Measurements from ENCODE around the gene RBM5.
A peak's percentile ranks its signal among the peaks of the same experiment; 100 is the strongest.

Gene RBM5

GRCh38 chr3:50121072-50122032 is 32.6 kb downstream of the RBM5 start:
- peak; percentile 62 to 66 for DNase-seq

- no peak for DNase-seq
Observed at GRCh38 chr3:50122071-50122470, 33.4 kb downstream of the RBM5 start.

- DNase-seq: no peak
Observed at GRCh38 chr3:50122661-50123391, 34.1 kb downstream of the RBM5 start.

- DNase-seq: no peak
Observed at GRCh38 chr3:50123394-50124051, 34.8 kb downstream of the RBM5 start.

- no peak for DNase-seq
Observed at GRCh38 chr3:50124052-50124799, 35.5 kb downstream of the RBM5 start.

- no peak for DNase-seq
Observed at GRCh38 chr3:50124800-50125178, 36.1 kb downstream of the RBM5 start.

- no peak for DNase-seq
Observed at GRCh38 chr3:50125541-50126286, 37.0 kb downstream of the RBM5 start.

GRCh38 chr3:50126287-50127211 is 37.8 kb downstream of the RBM5 start:
- DNase-seq: no peak

GRCh38 chr3:50127251-50127691 is 38.6 kb downstream of the RBM5 start:
- DNase-seq: no peak

- DNase-seq: no peak
Observed at GRCh38 chr3:50128001-50128400, 39.3 kb downstream of the RBM5 start.

- DNase-seq: no peak
Observed at GRCh38 chr3:50130436-50130835, 41.7 kb downstream of the RBM5 start.

- no peak for DNase-seq
Observed at GRCh38 chr3:50132421-50133282, 43.9 kb downstream of the RBM5 start.

- DNase-seq: no peak
Observed at GRCh38 chr3:50133283-50133615, 44.5 kb downstream of the RBM5 start.

GRCh38 chr3:50134367-50134766 is 45.6 kb downstream of the RBM5 start:
- no peak for DNase-seq

GRCh38 chr3:50135964-50136363 is 47.2 kb downstream of the RBM5 start:
- DNase-seq: no peak

GRCh38 chr3:50136714-50137405 is 48.1 kb downstream of the RBM5 start:
- DNase-seq: no peak

GRCh38 chr3:50137531-50137930 is 48.8 kb downstream of the RBM5 start:
- no peak for DNase-seq

GRCh38 chr3:50138266-50139200 is 49.8 kb downstream of the RBM5 start:
- no peak for DNase-seq

All from activated CD4-positive, alpha-beta T cell treated with anti-CD3 and anti-CD28 coated beads for 4 hours (primary cell).